K562 (cell line): Measurements from ENCODE around the gene CAMK2A. TPM values are rescaled to one million over a fixed set of nuclear protein-coding genes. Genes with fewer than 3 reads are reported as not detected.
A peak's percentile ranks its signal among the peaks of the same experiment; 100 is the strongest.

Experiments used
- ATAC-seq: fragments of 200-7000 bp; cut with Tn5 transposase; 3 replicates; pipeline ENCODE4 v1.9.1; 2020; ENCODE audit warnings: moderate library complexity
- BruUV-seq: library from RNA; stranded (reverse); fragments of 400-500 nt; replicated peaks from 2 replicates; lab custom pipeline; 2021; lab: Mats Ljungman, UMichigan
- CTCF ChIA-PET: fragments of 300-600 bp; formaldehyde crosslinking; extraction: SDS; loops from one replicate; lab custom pipeline; 2021; ENCODE audit warnings: low intra/inter-chr PET ratio; lab: Yijun Ruan, JAX
- POLR2A ChIA-PET: fragments of 300-600, 350-650 bp; sonication (Branson Sonifier 250); formaldehyde crosslinking; extraction: SDS; loops from one replicate; lab custom pipeline; 2021; ENCODE audit warnings: antibody characterized with exemption, inconsistent platforms; lab: Yijun Ruan, JAX
- DNase-seq, 4 experiments: peaks; one replicate each; pipeline versions ENCODE4 v3.0.0 to v3.0.0-alpha.2; 2011 to 2018; ENCODE audit warnings: low spot score in 3 of 4, mixed read lengths in 3 of 4; ENCODE audit errors: extremely low read depth in 1 of 4
- FAIRE-seq: peaks from 2 replicates; lab custom pipeline; 2011; peaks lifted over from hg19 to GRCh38; lab: Jason Lieb, UNC
- H2AFZ ChIP-seq: 2 replicates; pipeline ENCODE4 v1.6.0; 2011; ENCODE audit warnings: low read depth, low read length, control low read depth, inconsistent platforms
- H3K27ac ChIP-seq: fragments of 200-600 bp; 3 replicates; pipeline ENCODE4 v1.8.0; 2011; ENCODE audit warnings: low read depth, mild to moderate bottlenecking, control low read depth, inconsistent platforms, low read length, moderate library complexity, mixed read lengths; ENCODE audit errors: extremely low read depth
- H3K27me3 ChIP-seq, 2 experiments: fragments of 300-600 bp in 1 of 2; 2 replicates in 1 of 2; 3 replicates in 1 of 2; pipeline versions ENCODE4 v1.6.0 to v1.8.0; 2011; ENCODE audit warnings: inconsistent platforms in 2 of 2, low read length in 2 of 2, mild to moderate bottlenecking in 1 of 2, mixed read lengths in 1 of 2, moderate library complexity in 1 of 2; ENCODE audit not compliant: control insufficient read depth in 2 of 2, insufficient read depth in 2 of 2
- H3K36me3 ChIP-seq: fragments of 300-600 bp; 3 replicates; pipeline ENCODE4 v1.8.0; 2011; ENCODE audit warnings: mild to moderate bottlenecking, low read length, inconsistent platforms; ENCODE audit not compliant: control insufficient read depth, insufficient read depth
- H3K4me1 ChIP-seq, 2 experiments: fragments of 200-600 bp in 1 of 2; replicated peaks in 1 of 2; 2 replicates in 1 of 2; 3 replicates in 1 of 2; pipeline versions ENCODE4 v1.5.1 to v1.8.0; 2011; ENCODE audit warnings: inconsistent platforms in 2 of 2, low read length in 2 of 2, mild to moderate bottlenecking in 1 of 2, mixed read lengths in 1 of 2, moderate library complexity in 1 of 2; ENCODE audit not compliant: control insufficient read depth in 2 of 2, insufficient read depth in 2 of 2
- H3K4me2 ChIP-seq: 2 replicates; pipeline ENCODE4 v1.6.1; 2011; ENCODE audit warnings: low read length, control low read depth, inconsistent platforms, mixed read lengths; ENCODE audit not compliant: insufficient read depth
- H3K4me3 ChIP-seq: fragments of 200-600 bp; sonication (generic), shearing (Covaris generic); 2 replicates; pipeline ENCODE4 v1.5.1; 2016; ENCODE audit warnings: control low read depth, inconsistent platforms
- H3K79me2 ChIP-seq: fragments of 200-600 bp; 3 replicates; pipeline ENCODE4 v1.8.0; 2011; ENCODE audit warnings: low read length, inconsistent platforms; ENCODE audit not compliant: control insufficient read depth, insufficient read depth
- H3K9ac ChIP-seq, 2 experiments: 2 replicates each; pipeline versions ENCODE4 v1.6.0 to v1.6.1; 2011; ENCODE audit warnings: low read depth in 2 of 2, low read length in 2 of 2, control low read depth in 1 of 2, inconsistent platforms in 1 of 2, mild to moderate bottlenecking in 1 of 2, mixed read lengths in 1 of 2; ENCODE audit not compliant: insufficient read depth in 1 of 2
- H3K9me1 ChIP-seq: one replicate; pipeline ENCODE4 v1.6.0; 2011; ENCODE audit warnings: inconsistent platforms, mild to moderate bottlenecking, low read length, moderate library complexity; ENCODE audit not compliant: control insufficient read depth, insufficient read depth
- H3K9me3 ChIP-seq: replicated peaks from 2 replicates; pipeline ENCODE4 v1.5.1; 2011; ENCODE audit warnings: low read depth, low read length, inconsistent platforms; ENCODE audit not compliant: control insufficient read depth, insufficient read depth
- H4K20me1 ChIP-seq: replicated peaks from 2 replicates; pipeline ENCODE4 v1.6.1; 2011; ENCODE audit warnings: low read length, inconsistent platforms, mixed read lengths; ENCODE audit not compliant: control insufficient read depth, insufficient read depth
- BCOR ChIP-seq: fragments of 450-650 bp; IDR thresholded peaks from 2 replicates; pipeline ENCODE4 v1.6.1; 2016
- IRF2 ChIP-seq: sonication (generic); formaldehyde crosslinking; IDR thresholded peaks from 2 replicates; pipeline ENCODE4 v1.8.1; 2022; ENCODE audit warnings: mild to moderate bottlenecking, missing genetic modification reagents
- KAT8 ChIP-seq: fragments of 450-650 bp; IDR thresholded peaks from 2 replicates; pipeline ENCODE4 v1.6.1; 2016; ENCODE audit warnings: low read depth, mild to moderate bottlenecking
- PHB2 ChIP-seq: fragments of 450-650 bp; IDR thresholded peaks from 2 replicates; pipeline ENCODE4 v1.6.1; 2017; ENCODE audit warnings: low read depth
- RBM25 ChIP-seq: fragments of 200-400 bp; formaldehyde crosslinking; IDR thresholded peaks from 2 replicates; pipeline ENCODE4 v1.6.1; 2018; ENCODE audit warnings: low read length, low read depth, moderate library complexity; ENCODE audit not compliant: severe bottlenecking
- RFX1 ChIP-seq: fragments of 450-650 bp; IDR thresholded peaks from 2 replicates; pipeline ENCODE4 v1.6.1; 2016; ENCODE audit warnings: mild to moderate bottlenecking, moderate library complexity
- SMARCA5 ChIP-seq: fragments of 450-650 bp; IDR thresholded peaks from 2 replicates; pipeline ENCODE4 v1.6.1; 2016
- YY1 ChIP-seq, 3 experiments: IDR thresholded peaks; 2 replicates each; pipeline ENCODE4 v1.6.1; 2011; ENCODE audit warnings: low read length in 2 of 3, mild to moderate bottlenecking in 2 of 3, moderate library complexity in 2 of 3, borderline replicate concordance in 1 of 3, control low read depth in 1 of 3, low read depth in 1 of 3; ENCODE audit not compliant: insufficient read depth in 3 of 3, insufficient replicate concordance in 2 of 3, control insufficient read depth in 1 of 3, insufficient read length in 1 of 3; ENCODE audit errors: extremely low read depth in 1 of 3
- ZFP36 ChIP-seq: fragments of 150-350 bp; IDR thresholded peaks from 2 replicates; pipeline ENCODE4 v1.6.1; 2018; ENCODE audit warnings: low read length, low read depth; ENCODE audit not compliant: partially characterized antibody
- ZNF766 ChIP-seq: fragments of 200-800 bp; sonication (Bioruptor generic); conservative IDR thresholded peaks from 2 replicates; pipeline ENCODE4 v1.6.1; 2016; ENCODE audit warnings: missing genetic modification characterization, missing compliant biosample characterization
- WGBS: fragments of 100-300 bp; shearing (Covaris generic); methylation state at CpG from one replicate; pipeline ENCODE4 v1.1.6; 2016; ENCODE audit warnings: low coverage, mixed read lengths; ENCODE audit not compliant: insufficient coverage; ENCODE audit errors: missing lambda C conversion rate; 5-methylcytosine and 5-hydroxymethylcytosine counted together
- in situ Hi-C: fragments of 300-500 bp; cut with MboI; formaldehyde crosslinking; loops from 4 replicates; pipeline ENCODE4 v1.15.0; 2018; ENCODE audit warnings: inconsistent platforms, mixed read lengths
- intact Hi-C: fragments of 100-400 bp; cut with micrococcal nuclease; formaldehyde crosslinking; loops from 2 replicates; pipeline ENCODE4 v1.14.2; 2022
- polyA plus RNA-seq, 8 experiments: library from polyadenylated mRNA; depleted of rRNA in 4 of 8; stranded (reverse) in 5 of 8; unstranded in 3 of 8; fragments of >200 nt; fragmentation: Nextera tagmentation in 2 of 8; fragmentation: Illumina TruSeq in 1 of 8; extraction: Ambion mirVana in 2 of 8; extraction: Trizol in 1 of 8; gene quantifications; 2 replicates each; pipeline versions ENCODE4 v1.2.1 to v1.2.3, GENCODE V29; 2011 to 2014; ENCODE audit warnings: inconsistent platforms in 1 of 8, missing spikeins in 1 of 8
- total RNA-seq, 7 experiments: library from RNA; depleted of rRNA in 6 of 7; stranded (reverse); fragments of >200 nt in 6 of 7; fragmentation: Illumina TruSeq in 2 of 7; extraction: Trizol in 2 of 7; gene quantifications; 2 replicates each; pipeline versions ENCODE4 v1.2.1 to v1.2.3, GENCODE V29; 2011 to 2021; ENCODE audit warnings: low replicate concordance in 1 of 7
- TF ChIP-seq, protein P1 (sequence below), 2 experiments: fragments of 250-450 bp in 1 of 2; fragments of 450-650 bp in 1 of 2; sonication (Bioruptor Pico) in 1 of 2; IDR thresholded peaks; 2 replicates each; pipeline versions ENCODE4 v1.6.1 to v1.8.0; 2016 to 2021; ENCODE audit warnings: mild to moderate bottlenecking in 2 of 2, moderate library complexity in 2 of 2, missing compliant biosample characterization in 1 of 2, missing genetic modification characterization in 1 of 2

Gene CAMK2A
- total and polyA plus RNA-seq, 9 of the 15 experiments (the other 6 are each of a cell fraction or from before 2014, with no cell fraction given), result 0.01 to 0.18 (median 0.04) TPM; not detected in 6

DNA sequence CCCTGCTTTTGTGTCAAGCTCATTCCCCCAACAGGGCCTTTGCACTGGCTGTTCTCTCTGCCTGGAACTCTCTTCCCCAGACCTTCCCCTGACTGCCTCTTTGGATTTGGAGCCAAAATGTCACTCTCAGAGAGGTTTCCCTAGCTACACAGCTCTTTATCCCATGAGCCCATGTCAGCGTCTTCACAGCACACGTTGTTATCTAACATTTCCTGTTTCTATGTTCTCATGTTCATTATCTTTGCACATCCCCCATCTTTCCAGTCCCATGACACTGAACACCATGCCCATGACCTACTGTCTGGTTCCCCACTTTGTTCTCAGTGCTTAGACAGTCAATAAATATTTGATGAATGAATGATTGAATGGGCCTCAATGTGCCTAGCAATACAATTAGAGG, 39.5 kb upstream of the CAMK2A start (continued):
- TF ChIP-seq ZNF766 (peak; percentile 37; the same call in 1 of the 2 replicates), KAT8 (no peak), PHB2 (no peak), YY1 (IDR thresholded peaks at IDR 0.05; ENCODE audit: borderline replicate concordance in 1 of 3, control insufficient read depth in 1 of 3, extremely low read depth in 1 of 3, insufficient read depth in 3 of 3, insufficient read length in 1 of 3, insufficient replicate concordance in 2 of 3, low read depth in 1 of 3, low read length in 2 of 3) (no peak)
- TF ChIP-seq, protein P1, sequence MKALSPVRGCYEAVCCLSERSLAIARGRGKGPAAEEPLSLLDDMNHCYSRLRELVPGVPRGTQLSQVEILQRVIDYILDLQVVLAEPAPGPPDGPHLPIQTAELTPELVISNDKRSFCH (CRISPR knock-in tag; IDR thresholded peaks at IDR 0.05), result no peak
- TF ChIP-seq, protein P1 (tag; IDR thresholded peaks at IDR 0.05), result no peak

DNA sequence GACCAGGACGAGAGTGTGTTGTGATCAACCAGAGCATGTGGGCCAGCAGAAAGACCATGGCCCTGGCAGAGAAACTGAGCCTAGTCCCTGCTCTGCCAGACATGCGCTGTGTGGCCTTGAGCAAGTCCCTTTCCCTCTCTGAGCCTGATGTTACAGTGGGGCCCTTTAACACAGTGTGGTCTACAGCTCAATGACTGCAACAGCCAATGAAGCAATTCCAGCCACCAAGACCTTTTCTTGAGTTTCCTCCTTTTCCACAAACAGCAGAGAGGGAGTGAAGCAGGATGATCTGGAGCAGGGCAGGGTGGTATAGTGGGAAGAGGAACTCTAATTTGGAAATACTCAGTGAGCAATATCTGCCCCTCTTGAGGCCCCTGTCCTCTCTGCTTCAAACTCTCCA, 38.9 kb upstream of the CAMK2A start:
- ChIA-PET POLR2A (interaction anchor here (1.0 kb wide), 1 partner anchor 18 kb away, joined by 3 read pairs; no protein-coding TSS in a partner anchor), CTCF (no interaction called here)
- no peaks in the 10 kb centered on the region for H3K79me2 ChIP-seq
- no peaks in the 10 kb centered on the region for H3K36me3 ChIP-seq
- ATAC-seq, result no peak
- peaks cover 2 to 25% of the 10 kb centered on the region in 2 experiments; a peak in 2 of 5 replicates for H3K27me3 ChIP-seq
- no peak overlapping the region for H3K9ac ChIP-seq
- no peak overlapping the region for H3K27ac ChIP-seq
- BruUV-seq, result no TSS peak
- no peaks in the 10 kb centered on the region for H3K9me1 ChIP-seq
- DNase-seq, result no peak
- no peak overlapping the region for H3K4me3 ChIP-seq
- no peaks in the 10 kb centered on the region for H3K9me3 ChIP-seq
- intact Hi-C loops (no loop called here), in situ Hi-C loops (no loop called here)
- peak; percentile 63 for TF ChIP-seq RBM25
- peak; percentile 77 for TF ChIP-seq ZFP36
- no peak for TF ChIP-seq IRF2 (CRISPR knock-in tag)
- peak; percentile 72 for TF ChIP-seq BCOR
- peak; percentile 56; the same call in 1 of the 2 replicates for TF ChIP-seq SMARCA5
- no peak for TF ChIP-seq RFX1
- no peak for FAIRE-seq
- H3K4me2 ChIP-seq, result no peak overlapping the region
- no peaks in the 10 kb centered on the region; the same call in 1 of the 2 replicates for H4K20me1 ChIP-seq
- 23% methylated on average over 2 of the region's 2 CpGs for WGBS
- peaks cover 0 to 9% of the 10 kb centered on the region in 2 experiments; a peak in 3 of 5 replicates for H3K4me1 ChIP-seq
- no peak overlapping the region for H2AFZ ChIP-seq
